Upper lobe of left lung (tissue), 4 donors: Measurements from ENCODE around the gene FGR.
"Not testable (repeated sequence)": the region's sequence is repeated elsewhere in the genome, so short reads cannot be mapped to it uniquely, and the experiment has no call there.

Experiments
- POLR2AphosphoS5 ChIP-seq, 2 donors: sonication (generic); formaldehyde crosslinking; IDR thresholded peaks; one replicate each; pipeline ENCODE4 v1.5.1; 2017; ENCODE audit warnings: antibody characterized with exemption in 2 of 2
- TF ChIP-seq, protein P1 (sequence below), 6 experiments: fragments of 450-650 bp in 4 of 6; fragments of 200-600 bp in 2 of 6; sonication (generic) in 2 of 6; IDR thresholded peaks; one replicate each; pipeline ENCODE4 v1.5.1; 2016 to 2019; ENCODE audit warnings: antibody characterized with exemption in 6 of 6

DNA sequence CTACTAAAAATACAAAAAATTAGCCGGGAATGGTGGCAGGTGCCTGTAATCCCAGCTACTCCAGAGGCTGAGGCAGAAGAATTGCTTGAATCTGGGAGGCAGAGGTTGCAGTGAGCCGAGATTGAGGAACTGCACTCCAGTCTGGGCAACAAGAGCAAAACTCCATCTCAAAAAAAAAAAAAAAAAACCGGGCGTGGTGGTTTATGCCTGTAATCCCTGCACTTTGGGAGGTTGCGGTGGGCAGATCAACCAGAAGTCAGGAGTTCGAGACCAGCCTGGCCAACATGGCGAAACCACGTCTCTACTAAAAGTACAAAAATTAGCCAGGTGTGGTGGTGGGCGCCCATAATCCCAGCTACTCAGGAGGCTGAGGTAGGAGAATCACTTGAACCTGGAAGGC is 5.5 kb upstream of the FGR start:
- TF ChIP-seq, protein P1, sequence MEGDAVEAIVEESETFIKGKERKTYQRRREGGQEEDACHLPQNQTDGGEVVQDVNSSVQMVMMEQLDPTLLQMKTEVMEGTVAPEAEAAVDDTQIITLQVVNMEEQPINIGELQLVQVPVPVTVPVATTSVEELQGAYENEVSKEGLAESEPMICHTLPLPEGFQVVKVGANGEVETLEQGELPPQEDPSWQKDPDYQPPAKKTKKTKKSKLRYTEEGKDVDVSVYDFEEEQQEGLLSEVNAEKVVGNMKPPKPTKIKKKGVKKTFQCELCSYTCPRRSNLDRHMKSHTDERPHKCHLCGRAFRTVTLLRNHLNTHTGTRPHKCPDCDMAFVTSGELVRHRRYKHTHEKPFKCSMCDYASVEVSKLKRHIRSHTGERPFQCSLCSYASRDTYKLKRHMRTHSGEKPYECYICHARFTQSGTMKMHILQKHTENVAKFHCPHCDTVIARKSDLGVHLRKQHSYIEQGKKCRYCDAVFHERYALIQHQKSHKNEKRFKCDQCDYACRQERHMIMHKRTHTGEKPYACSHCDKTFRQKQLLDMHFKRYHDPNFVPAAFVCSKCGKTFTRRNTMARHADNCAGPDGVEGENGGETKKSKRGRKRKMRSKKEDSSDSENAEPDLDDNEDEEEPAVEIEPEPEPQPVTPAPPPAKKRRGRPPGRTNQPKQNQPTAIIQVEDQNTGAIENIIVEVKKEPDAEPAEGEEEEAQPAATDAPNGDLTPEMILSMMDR (IDR thresholded peaks at IDR 0.05), result not testable (repeated sequence)
- TF ChIP-seq POLR2AphosphoS5 (IDR thresholded peaks at IDR 0.05), result not testable (repeated sequence)
